HG03097 (cell line): ENCODE measurements around the gene AFAP1L2.

Experiments used
- ATAC-seq: cut with Tn5 transposase; IDR thresholded peaks from one replicate; pipeline ENCODE4 v1.9.1; 2021; ENCODE audit not compliant: unreplicated experiment, low FRiP score

AFAP1L2 gene

GRCh38 chr10:114392112-114392835, 12.0 kb downstream of the AFAP1L2 start:
- no peak for ATAC-seq

GRCh38 chr10:114391599-114391998, 12.7 kb downstream of the AFAP1L2 start:
- no peak for ATAC-seq

- no peak for ATAC-seq
Observed at GRCh38 chr10:114389426-114389825, 14.9 kb downstream of the AFAP1L2 start.

GRCh38 chr10:114388275-114388674, 16.0 kb downstream of the AFAP1L2 start:
- ATAC-seq: no peak

- no peak for ATAC-seq
Observed at GRCh38 chr10:114387784-114388183, 16.5 kb downstream of the AFAP1L2 start.

- no peak for ATAC-seq
Observed at GRCh38 chr10:114386452-114386851, 17.9 kb downstream of the AFAP1L2 start.

GRCh38 chr10:114385557-114385956, 18.7 kb downstream of the AFAP1L2 start:
- ATAC-seq: no peak

- no peak for ATAC-seq
Observed at GRCh38 chr10:114384601-114385000, 19.7 kb downstream of the AFAP1L2 start.

GRCh38 chr10:114384181-114384580, 20.1 kb downstream of the AFAP1L2 start:
- no peak for ATAC-seq

GRCh38 chr10:114380797-114381196, 23.5 kb downstream of the AFAP1L2 start:
- no peak for ATAC-seq

- no peak for ATAC-seq
Observed at GRCh38 chr10:114380060-114380459, 24.2 kb downstream of the AFAP1L2 start.

GRCh38 chr10:114379631-114380041, 24.7 kb downstream of the AFAP1L2 start:
- ATAC-seq: no peak

GRCh38 chr10:114376523-114376922, 27.8 kb downstream of the AFAP1L2 start:
- no peak for ATAC-seq

- no peak for ATAC-seq
Observed at GRCh38 chr10:114375047-114375446, 29.3 kb downstream of the AFAP1L2 start.

- no peak for ATAC-seq
Observed at GRCh38 chr10:114374053-114374791, 30.1 kb downstream of the AFAP1L2 start.

GRCh38 chr10:114373631-114374030, 30.7 kb downstream of the AFAP1L2 start:
- ATAC-seq: no peak

GRCh38 chr10:114372995-114373394, 31.3 kb downstream of the AFAP1L2 start:
- ATAC-seq: no peak

GRCh38 chr10:114372179-114372578, 32.1 kb downstream of the AFAP1L2 start:
- no peak for ATAC-seq

- ATAC-seq: no peak
Observed at GRCh38 chr10:114370966-114371365, 33.3 kb downstream of the AFAP1L2 start.

- ATAC-seq: no peak
Observed at GRCh38 chr10:114370199-114370598, 34.1 kb downstream of the AFAP1L2 start.

- no peak for ATAC-seq
Observed at GRCh38 chr10:114368057-114368391, 36.3 kb downstream of the AFAP1L2 start.
